HepG2 (cell line): Measurements from ENCODE around the gene QSOX2. TPM values are rescaled to one million over a fixed set of nuclear protein-coding genes. Genes with fewer than 3 reads are reported as not detected.

Experiments used
- ATAC-seq: fragments of 200-7000 bp; cut with Tn5 transposase; 3 replicates; pipeline ENCODE4 v1.9.1; 2020; ENCODE audit warnings: mild to moderate bottlenecking, moderate library complexity
- BruUV-seq: library from RNA; stranded (reverse); fragments of 400-500 nt; replicated peaks from 2 replicates; lab custom pipeline; 2021; lab: Mats Ljungman, UMichigan
- CTCF ChIA-PET: fragments of 300-600 bp; formaldehyde crosslinking; extraction: SDS; loops from one replicate; lab custom pipeline; 2021; ENCODE audit warnings: low total read pairs, inconsistent platforms, low intra/inter-chr PET ratio; lab: Yijun Ruan, JAX
- POLR2A ChIA-PET: fragments of 350-600 bp; sonication (Branson Sonifier 250); formaldehyde crosslinking; loops from one replicate; lab custom pipeline; 2020; ENCODE audit warnings: antibody characterized with exemption, inconsistent platforms; lab: Yijun Ruan, JAX
- DNase-seq: peaks from one replicate; pipeline ENCODE4 v3.0.0-alpha.2; 2015; ENCODE audit warnings: low spot score
- FAIRE-seq: peaks from 3 replicates; lab custom pipeline; 2011; peaks lifted over from hg19 to GRCh38; lab: Jason Lieb, UNC
- H2AFZ ChIP-seq: one replicate; pipeline ENCODE4 v1.6.1; 2011; ENCODE audit warnings: low read length, inconsistent platforms
- H3K27ac ChIP-seq: fragments of 300-600 bp; 3 replicates; pipeline ENCODE4 v1.8.0; 2011; ENCODE audit warnings: mixed run types, mild to moderate bottlenecking, mixed read lengths, low read length, inconsistent platforms; ENCODE audit not compliant: insufficient read depth; ENCODE audit errors: extremely low read length
- H3K27me3 ChIP-seq, 2 experiments: fragments of 200-600 bp in 1 of 2; 2 replicates in 1 of 2; 3 replicates in 1 of 2; pipeline versions ENCODE4 v1.6.0 to v1.8.0; 2011; ENCODE audit warnings: low read length in 2 of 2, mild to moderate bottlenecking in 2 of 2, moderate library complexity in 2 of 2, inconsistent platforms in 1 of 2; ENCODE audit not compliant: insufficient read depth in 2 of 2, control insufficient read depth in 1 of 2
- H3K36me3 ChIP-seq, 2 experiments: fragments of 200-600 bp in 1 of 2; replicated peaks in 1 of 2; 2 replicates in 1 of 2; 3 replicates in 1 of 2; pipeline versions ENCODE4 v1.5.1 to v1.8.0; 2011; ENCODE audit warnings: low read length in 2 of 2, inconsistent platforms in 1 of 2; ENCODE audit not compliant: insufficient read depth in 2 of 2, control insufficient read depth in 1 of 2
- H3K4me1 ChIP-seq: 2 replicates; pipeline ENCODE4 v1.5.1; 2012; ENCODE audit warnings: low read length, inconsistent platforms; ENCODE audit not compliant: insufficient read depth
- H3K4me2 ChIP-seq: 2 replicates; pipeline ENCODE4 v1.6.0; 2011; ENCODE audit warnings: low read depth, low read length, inconsistent platforms
- H3K4me3 ChIP-seq, 3 experiments: fragments of 200-600 bp in 1 of 3; sonication (generic), shearing (Covaris generic) in 1 of 3; replicated peaks in 1 of 3; 2 replicates each; pipeline ENCODE4 v1.5.1; 2011 to 2016; ENCODE audit warnings: low read length in 3 of 3, inconsistent platforms in 2 of 3, low read depth in 2 of 3, mild to moderate bottlenecking in 2 of 3, control low read depth in 1 of 3, mixed read lengths in 1 of 3; ENCODE audit not compliant: insufficient read depth in 1 of 3
- H3K79me2 ChIP-seq: one replicate; pipeline ENCODE4 v1.6.1; 2011; ENCODE audit warnings: low read length, inconsistent platforms; ENCODE audit not compliant: insufficient read depth
- H3K9ac ChIP-seq: 2 replicates; pipeline ENCODE4 v1.6.0; 2011; ENCODE audit warnings: mild to moderate bottlenecking, low read depth, low read length, inconsistent platforms; ENCODE audit not compliant: insufficient read depth
- H3K9me3 ChIP-seq: 2 replicates; pipeline ENCODE4 v1.5.1; 2012; ENCODE audit warnings: mild to moderate bottlenecking, low read length
- H4K20me1 ChIP-seq: 2 replicates; pipeline ENCODE4 v1.6.0; 2011; ENCODE audit warnings: inconsistent platforms, mild to moderate bottlenecking, low read length, moderate library complexity; ENCODE audit not compliant: insufficient read depth
- ATF7-NPFF ChIP-seq: sonication (generic); formaldehyde crosslinking; IDR thresholded peaks from 2 replicates; pipeline ENCODE4 v1.8.1; 2023; ENCODE audit warnings: mild to moderate bottlenecking, low read depth, missing genetic modification reagents, moderate library complexity
- CEBPB ChIP-seq: IDR thresholded peaks from 2 replicates; pipeline ENCODE4 v1.6.1; 2011; ENCODE audit warnings: low read depth, low read length, improper control_type of control experiment, borderline replicate concordance
- E2F5 ChIP-seq: sonication (generic); formaldehyde crosslinking; conservative IDR thresholded peaks from 2 replicates; pipeline ENCODE4 v1.4.0; 2020; ENCODE audit warnings: missing genetic modification reagents
- EZH2 ChIP-seq: conservative IDR thresholded peaks from 2 replicates; pipeline ENCODE4 v1.6.1; 2012; ENCODE audit warnings: mild to moderate bottlenecking, low read depth, low read length, moderate library complexity
- ISL2 ChIP-seq: sonication (generic); formaldehyde crosslinking; IDR thresholded peaks from 2 replicates; pipeline ENCODE4 v1.5.0; 2020; ENCODE audit warnings: missing genetic modification reagents
- KLF9 ChIP-seq: IDR thresholded peaks from 2 replicates; pipeline ENCODE4 v1.6.1; 2016; ENCODE audit warnings: low read depth
- MBNL3 ChIP-seq: fragments of 250-450 bp; sonication (Bioruptor Pico); conservative IDR thresholded peaks from 2 replicates; pipeline ENCODE4 v1.8.0; 2022; ENCODE audit warnings: mild to moderate bottlenecking, inconsistent platforms
- NFE2L1 ChIP-seq: sonication (generic); formaldehyde crosslinking; IDR thresholded peaks from 2 replicates; pipeline ENCODE4 v1.4.0; 2020; ENCODE audit warnings: missing genetic modification reagents, mild to moderate bottlenecking, borderline replicate concordance
- NFE2L2 ChIP-seq: fragments of 150-350 bp; IDR thresholded peaks from 2 replicates; pipeline ENCODE4 v1.6.1; 2014; ENCODE audit warnings: low read length
- SMC3 ChIP-seq: IDR thresholded peaks from 2 replicates; pipeline ENCODE4 v1.6.1; 2011; ENCODE audit warnings: low read length, improper control_type of control experiment
- STAG1 ChIP-seq: sonication (generic); formaldehyde crosslinking; IDR thresholded peaks from 2 replicates; pipeline ENCODE4 v1.4.0; 2020; ENCODE audit warnings: missing genetic modification reagents
- ZBTB1 ChIP-seq: sonication (generic); formaldehyde crosslinking; IDR thresholded peaks from 2 replicates; pipeline ENCODE4 v1.4.0; 2020; ENCODE audit warnings: missing genetic modification reagents, borderline replicate concordance
- ZNF274 ChIP-seq: sonication (generic); formaldehyde crosslinking; IDR thresholded peaks from 2 replicates; pipeline ENCODE4 v1.5.1; 2020; ENCODE audit warnings: mild to moderate bottlenecking, missing genetic modification reagents
- ZNF354B ChIP-seq: sonication (generic); formaldehyde crosslinking; IDR thresholded peaks from 2 replicates; pipeline ENCODE4 v1.8.0; 2022; ENCODE audit warnings: mild to moderate bottlenecking, missing genetic modification reagents
- ZNF383 ChIP-seq: sonication (generic); formaldehyde crosslinking; IDR thresholded peaks from 2 replicates; pipeline ENCODE4 v1.4.0; 2020; ENCODE audit warnings: missing genetic modification reagents, mild to moderate bottlenecking, borderline replicate concordance
- ZNF501 ChIP-seq: sonication (generic); formaldehyde crosslinking; IDR thresholded peaks from 2 replicates; pipeline ENCODE4 v1.5.1; 2020; ENCODE audit warnings: mild to moderate bottlenecking, moderate library complexity, missing genetic modification reagents
- ZNF713 ChIP-seq: sonication (generic); formaldehyde crosslinking; IDR thresholded peaks from 2 replicates; pipeline ENCODE4 v1.4.0; 2020; ENCODE audit warnings: mild to moderate bottlenecking, missing genetic modification reagents
- ZNF761 ChIP-seq: sonication (generic); formaldehyde crosslinking; conservative IDR thresholded peaks from 2 replicates; pipeline ENCODE4 v1.4.0; 2020; ENCODE audit warnings: mild to moderate bottlenecking, missing genetic modification reagents
- ZNF879 ChIP-seq: sonication (generic); formaldehyde crosslinking; IDR thresholded peaks from 2 replicates; pipeline ENCODE4 v1.8.1; 2023; ENCODE audit warnings: missing genetic modification reagents
- ZSCAN22 ChIP-seq: sonication (generic); formaldehyde crosslinking; IDR thresholded peaks from 2 replicates; pipeline ENCODE4 v1.4.0; 2020; ENCODE audit warnings: mild to moderate bottlenecking, missing genetic modification reagents
- WGBS: methylation state at CpG from one replicate; pipeline ENCODE4 v1.1.6; 2017; ENCODE audit warnings: low lambda C conversion rate; 5-methylcytosine and 5-hydroxymethylcytosine counted together
- in situ Hi-C: cut with HindIII; loops from 2 replicates; pipeline ENCODE4 v1.10.0; 2017; ENCODE audit warnings: low pct_unique_long_range_greater_than_20kb; ENCODE audit not compliant: extremely low pct_ligation_motif_present
- intact Hi-C: fragments of 100-400 bp; cut with micrococcal nuclease; formaldehyde crosslinking; loops from one replicate; pipeline ENCODE4 v1.10.0; 2022; ENCODE audit not compliant: unreplicated experiment
- polyA plus RNA-seq, 8 experiments: library from polyadenylated mRNA; depleted of rRNA in 3 of 8; stranded (reverse) in 7 of 8; unstranded in 1 of 8; fragments of >200 nt; fragmentation: Illumina TruSeq in 4 of 8; extraction: Trizol in 4 of 8; gene quantifications; 2 replicates each; pipeline versions ENCODE4 v1.2.1 to v1.2.3, GENCODE V29; 2011 to 2016; ENCODE audit warnings: low read depth in 4 of 8, missing spikeins in 1 of 8, mixed read lengths in 1 of 8; ENCODE audit not compliant: insufficient read depth in 1 of 8
- total RNA-seq, 5 experiments: library from RNA; depleted of rRNA; stranded (reverse); fragments of >200 nt; fragmentation: Illumina TruSeq; extraction: Trizol; gene quantifications; 2 replicates each; pipeline ENCODE4 v1.2.3, GENCODE V29; 2016; ENCODE audit warnings: low read depth in 1 of 5

QSOX2 gene
- total and polyA plus RNA-seq, 2 of the 13 experiments (the other 11 are each of a cell fraction or from before 2014, with no cell fraction given) = 27.1 to 42.1 TPM

DNA sequence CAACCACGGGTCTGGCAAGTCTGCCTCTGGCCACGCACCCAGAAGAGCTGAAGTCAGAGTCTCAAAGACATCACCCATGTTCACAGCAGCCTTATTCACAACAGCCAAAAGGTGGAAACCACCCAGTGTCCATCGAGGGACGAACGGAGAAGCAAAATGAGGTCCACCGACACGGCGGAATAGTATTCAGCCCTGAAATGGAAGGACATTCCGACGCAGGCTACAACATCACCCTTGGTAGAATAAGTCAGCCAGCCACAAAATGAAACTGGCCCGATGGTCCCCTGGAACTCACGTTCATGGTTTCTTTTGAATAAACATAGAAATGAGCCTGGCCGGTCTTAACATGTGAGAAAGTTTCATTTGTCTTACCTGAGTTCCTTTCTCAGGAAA, 41.4 kb upstream of the QSOX2 start:
- intact Hi-C loops = no loop called here
- Histone ChIP-seq H3K4me1 (peaks cover 8% of the 10 kb centered on the region; the same call in 1 of the 2 replicates), H3K79me2 (no peaks in the 10 kb centered on the region), H3K27ac (no peak overlapping the region), H3K4me2 (no peak overlapping the region), H3K9me3 (no peaks in the 10 kb centered on the region), H2AFZ (no peak overlapping the region), H3K9ac (no peak overlapping the region), H4K20me1 (no peaks in the 10 kb centered on the region), H3K27me3 (peaks cover 17 to 79% of the 10 kb centered on the region in 2 experiments), H3K36me3 (no peaks in the 10 kb centered on the region), H3K4me3 (no peak overlapping the region)
- ChIA-PET POLR2A (interaction anchor here (1.6 kb wide), 1 partner anchor 19 kb away, joined by 4 read pairs; no protein-coding TSS in a partner anchor), CTCF (no interaction called here)
- in situ Hi-C loops = loop anchor here (10.0 kb wide), 1 partner anchor 112 kb away; no protein-coding TSS in a partner anchor
- no TSS peak for BruUV-seq
- no peak for FAIRE-seq
- 29% methylated on average over 11 of the region's 13 CpGs for WGBS
- DNase-seq = no peak
- TF ChIP-seq SMC3 (no peak), MBNL3 (CRISPR knock-in tag) (no peak), ZNF383 (no peak), ZNF761 (CRISPR knock-in tag) (no peak), EZH2 (0 out of 2 replicates have a peak, but pooled peaks have one; percentile 46)
- ATAC-seq = no peak

DNA sequence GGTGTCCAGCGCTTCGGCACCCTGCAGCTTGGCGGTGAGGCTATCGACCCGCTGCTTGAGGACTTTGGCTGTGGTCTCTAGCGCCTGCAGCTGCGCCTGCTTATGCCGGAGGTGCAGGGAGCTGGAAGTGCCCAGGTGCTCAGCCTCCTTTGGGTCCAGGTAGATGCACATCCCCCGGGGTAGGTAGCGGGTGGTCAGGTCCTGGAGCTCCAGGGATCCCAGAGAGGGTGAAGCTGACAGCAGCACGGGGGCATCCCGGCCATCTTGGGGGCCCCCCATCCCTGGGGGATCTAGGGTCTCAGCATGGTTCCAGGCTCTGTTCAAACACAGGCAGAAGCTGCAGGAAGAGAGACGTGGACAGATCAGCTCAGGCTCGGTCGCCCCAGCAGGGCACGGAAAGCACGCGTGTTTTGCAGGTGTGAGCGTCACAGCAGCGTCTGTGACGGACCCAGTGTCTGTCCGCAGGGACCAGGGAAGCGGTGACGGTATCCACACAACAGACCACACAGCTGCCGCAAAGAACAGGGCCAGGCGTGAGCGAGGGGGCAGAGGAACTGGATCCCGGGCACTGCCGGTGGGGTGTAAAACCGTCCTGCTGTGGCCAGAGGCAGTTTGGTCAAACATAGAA, 40.9 kb upstream of the QSOX2 start:
- no peak for ATAC-seq
- Histone ChIP-seq H3K79me2 (no peaks in the 10 kb centered on the region), H3K9ac (no peak overlapping the region), H3K4me1 (peaks cover 8% of the 10 kb centered on the region; the same call in 1 of the 2 replicates), H3K9me3 (no peaks in the 10 kb centered on the region), H2AFZ (no peak overlapping the region), H3K27me3 (peaks cover 15 to 77% of the 10 kb centered on the region in 2 experiments), H3K4me2 (no peak overlapping the region), H4K20me1 (no peaks in the 10 kb centered on the region), H3K27ac (no peak overlapping the region), H3K36me3 (no peaks in the 10 kb centered on the region), H3K4me3 (no peak overlapping the region)
- no TSS peak for BruUV-seq
- POLR2A ChIA-PET = no interaction called here
- DNase-seq = no peak
- intact Hi-C loops = no loop called here
- WGBS = 31% methylated on average over 13 of the region's 30 CpGs
- in situ Hi-C loops = loop anchor here (10.0 kb wide), 1 partner anchor 112 kb away; no protein-coding TSS in a partner anchor
- FAIRE-seq = no peak
- CTCF ChIA-PET = no interaction called here
- TF ChIP-seq ZSCAN22 (CRISPR knock-in tag) = no peak
- TF ChIP-seq ZBTB1 (CRISPR knock-in tag) = no peak
- TF ChIP-seq ATF7-NPFF (CRISPR knock-in tag) = no peak
- TF ChIP-seq ZNF501 = no peak
- no peak for TF ChIP-seq ZNF713 (CRISPR knock-in tag)
- TF ChIP-seq ZNF879 = no peak
- TF ChIP-seq NFE2L2 = no peak
- no peak for TF ChIP-seq STAG1 (CRISPR knock-in tag)
- no peak for TF ChIP-seq ZNF274 (CRISPR knock-in tag)
- no peak for TF ChIP-seq E2F5 (CRISPR knock-in tag)
- no peak for TF ChIP-seq ISL2 (CRISPR knock-in tag)
- TF ChIP-seq NFE2L1 (CRISPR knock-in tag) = no peak
- no peak for TF ChIP-seq ZNF354B (CRISPR knock-in tag)
- no peak for TF ChIP-seq CEBPB
- TF ChIP-seq KLF9 (CRISPR knock-in tag) = no peak
